Endothelial cell of umbilical vein (primary cell): ENCODE measurements around the gene GGPS1. TPM values are rescaled to one million over a fixed set of nuclear protein-coding genes. Genes with fewer than 3 reads are reported as not detected.

ENCODE experiments used
- BruUV-seq: library from RNA; stranded (reverse); fragments of 400-500 nt; replicated peaks from 2 replicates; lab custom pipeline; 2021; lab: Mats Ljungman, UMichigan
- CTCF ChIA-PET: fragments of 300-600, 350-600 bp; sonication (Branson Sonifier 250); formaldehyde crosslinking; loops from one replicate; lab custom pipeline; 2021; ENCODE audit warnings: antibody characterized with exemption, inconsistent platforms; lab: Charles Lee
- POLR2A ChIA-PET: fragments of 300-600, 350-600 bp; sonication (Branson Sonifier 250); formaldehyde crosslinking; loops from one replicate; lab custom pipeline; 2021; ENCODE audit warnings: antibody characterized with exemption, inconsistent platforms; lab: Charles Lee
- DNase-seq: peaks from one replicate; pipeline ENCODE4 v3.0.0-alpha.2; 2011; ENCODE audit warnings: low read depth, low spot score
- FAIRE-seq: peaks from 2 replicates; lab custom pipeline; 2011; peaks lifted over from hg19 to GRCh38; lab: Jason Lieb, UNC
- H2AFZ ChIP-seq: 2 replicates; pipeline ENCODE4 v1.6.0; 2012; ENCODE audit warnings: low read depth, low read length, control low read depth, inconsistent platforms
- H3K27ac ChIP-seq: 2 replicates; pipeline ENCODE4 v1.5.1; 2011; ENCODE audit warnings: low read depth, mild to moderate bottlenecking, control low read depth, low read length, moderate library complexity; ENCODE audit not compliant: insufficient read depth
- H3K27me3 ChIP-seq, 2 experiments: 2 replicates each; pipeline versions ENCODE4 v1.6.0 to v1.6.1; 2011; ENCODE audit warnings: low read length in 2 of 2, mixed read lengths in 1 of 2; ENCODE audit not compliant: control insufficient read depth in 2 of 2, insufficient read depth in 2 of 2
- H3K36me3 ChIP-seq, 2 experiments: 2 replicates in 1 of 2; 3 replicates in 1 of 2; pipeline ENCODE4 v1.5.1; 2011; ENCODE audit warnings: low read length in 2 of 2, mild to moderate bottlenecking in 1 of 2, moderate library complexity in 1 of 2; ENCODE audit not compliant: control insufficient read depth in 2 of 2, insufficient read depth in 2 of 2; ENCODE audit errors: extremely low read depth in 1 of 2
- H3K4me1 ChIP-seq: 3 replicates; pipeline ENCODE4 v1.5.1; 2011; ENCODE audit warnings: mild to moderate bottlenecking, low read length; ENCODE audit not compliant: control insufficient read depth, insufficient read depth; ENCODE audit errors: extremely low read depth
- H3K4me2 ChIP-seq: 2 replicates; pipeline ENCODE4 v1.6.1; 2011; ENCODE audit warnings: low read length, control low read depth, mixed read lengths; ENCODE audit not compliant: insufficient read depth
- H3K4me3 ChIP-seq, 3 experiments: fragments of 200-600 bp in 1 of 3; sonication (generic), shearing (Covaris generic) in 1 of 3; replicated peaks in 1 of 3; 2 replicates each; pipeline ENCODE4 v1.5.1; 2011 to 2016; ENCODE audit warnings: control low read depth in 3 of 3, low read length in 3 of 3, mild to moderate bottlenecking in 2 of 3, inconsistent platforms in 1 of 3, low read depth in 1 of 3, moderate library complexity in 1 of 3; ENCODE audit not compliant: insufficient read depth in 1 of 3
- H3K79me2 ChIP-seq: 2 replicates; pipeline ENCODE4 v1.6.0; 2012; ENCODE audit warnings: low read length, inconsistent platforms; ENCODE audit not compliant: control insufficient read depth, insufficient read depth
- H3K9ac ChIP-seq: replicated peaks from 2 replicates; pipeline ENCODE3; 2011; ENCODE audit warnings: low read length, control low read depth; ENCODE audit not compliant: insufficient read depth; ENCODE audit errors: extremely low read depth
- H3K9me1 ChIP-seq: replicated peaks from 3 replicates; pipeline ENCODE4 v1.6.0; 2011; ENCODE audit warnings: mild to moderate bottlenecking, low read length; ENCODE audit not compliant: control insufficient read depth, insufficient read depth; ENCODE audit errors: extremely low read depth
- H3K9me3 ChIP-seq: replicated peaks from 2 replicates; pipeline ENCODE4 v1.5.1; 2012; ENCODE audit warnings: low read length, inconsistent platforms; ENCODE audit not compliant: control insufficient read depth, insufficient read depth
- H4K20me1 ChIP-seq: replicated peaks from 2 replicates; pipeline ENCODE3; 2011; ENCODE audit warnings: mild to moderate bottlenecking, low read length; ENCODE audit not compliant: control insufficient read depth, insufficient read depth; ENCODE audit errors: extremely low read depth
- CTCF ChIP-seq, 2 donors: IDR thresholded peaks; 1 replicate in 1 of 2; 2 replicates in 1 of 2; pipeline ENCODE4 v1.5.1; 2011; ENCODE audit warnings: low read length in 2 of 2, mild to moderate bottlenecking in 2 of 2, moderate library complexity in 2 of 2, control low read depth in 1 of 2, inconsistent platforms in 1 of 2, low read depth in 1 of 2; ENCODE audit not compliant: insufficient read depth in 1 of 2; ENCODE audit errors: extremely low read depth in 1 of 2
- EZH2 ChIP-seq: IDR thresholded peaks from 2 replicates; pipeline ENCODE4 v1.6.1; 2012; ENCODE audit warnings: borderline replicate concordance, low read depth, mild to moderate bottlenecking, moderate library complexity, low read length, inconsistent platforms; ENCODE audit not compliant: severe bottlenecking
- FOS ChIP-seq: IDR thresholded peaks from 2 replicates; pipeline ENCODE4 v1.6.1; 2011; ENCODE audit warnings: mild to moderate bottlenecking, low read length, moderate library complexity, borderline replicate concordance; ENCODE audit not compliant: insufficient read depth
- JUN ChIP-seq: IDR thresholded peaks from 2 replicates; pipeline ENCODE4 v1.6.1; 2011; ENCODE audit warnings: borderline replicate concordance, low read depth; ENCODE audit not compliant: insufficient read length, insufficient read depth
- MAX ChIP-seq: IDR thresholded peaks from 2 replicates; pipeline ENCODE4 v1.6.1; 2011; ENCODE audit not compliant: insufficient read depth, insufficient read length
- POLR2A ChIP-seq: IDR thresholded peaks from 2 replicates; pipeline ENCODE4 v1.6.1; 2012; ENCODE audit warnings: low read depth, mild to moderate bottlenecking, control low read depth, low read length
- POLR2AphosphoS5 ChIP-seq: IDR thresholded peaks from 2 replicates; pipeline ENCODE4 v1.6.1; 2012; ENCODE audit warnings: low read depth, mild to moderate bottlenecking, control low read depth, low read length, moderate library complexity; ENCODE audit not compliant: insufficient read depth
- dilution Hi-C: fragments of 300-500 bp; cut with MboI; formaldehyde crosslinking; loops from one replicate; pipeline ENCODE4 v1.15.0; 2019; ENCODE audit warnings: low sequenced_read_pairs; ENCODE audit not compliant: extremely low pct_ligation_motif_present
- intact Hi-C: fragments of 100-400 bp; cut with micrococcal nuclease; formaldehyde crosslinking; loops from one replicate; pipeline ENCODE4 v1.10.0; 2022
- polyA plus RNA-seq, 4 experiments: library from polyadenylated mRNA; depleted of rRNA in 3 of 4; stranded (reverse) in 3 of 4; unstranded in 1 of 4; fragments of >200 nt; gene quantifications; 2 replicates each; pipeline versions ENCODE4 v1.2.1 to v1.2.3, GENCODE V29; 2011 to 2012; ENCODE audit warnings: missing spikeins in 1 of 4
- total RNA-seq: library from RNA; stranded (reverse); gene quantifications from 2 replicates; pipeline ENCODE4 v1.2.3, GENCODE V29; 2021

GGPS1 gene
- total and polyA plus RNA-seq, 2 donors (not counting 3 experiments of a cell fraction or from before 2014, with no cell fraction given) = 10.7 to 29.5 TPM

GRCh38 chr1:235325139-235325538, 3.2 kb upstream of the GGPS1 start:
- peak; percentile 9 for DNase-seq
- Histone ChIP-seq H3K9ac (peak overlapping the region; percentile 24), H3K9me1 (no peaks in the 10 kb centered on the region), H3K27ac (no peak overlapping the region), H3K4me2 (peak overlapping the region; percentile 97), H3K27me3 (no peaks in the 10 kb centered on the region), H3K4me1 (peaks cover 18% of the 10 kb centered on the region), H3K4me3 (peak overlapping the region in 1 of 3 experiments; percentile 82), H3K79me2 (peaks cover 85% of the 10 kb centered on the region), H2AFZ (no peak overlapping the region), H3K9me3 (no peaks in the 10 kb centered on the region), H3K36me3 (peaks cover 0 to 2% of the 10 kb centered on the region in 2 experiments), H4K20me1 (peaks cover 19% of the 10 kb centered on the region)
- no TSS peak for BruUV-seq
- TF ChIP-seq EZH2 (no peak), CTCF (IDR thresholded peaks at IDR 0.05; ENCODE audit: extremely low read depth in 1 of 2, insufficient read depth in 1 of 2, low read depth in 1 of 2, low read length in 2 of 2) (no peak), POLR2AphosphoS5 (no peak), POLR2A (no peak), FOS (no peak), JUN (no peak), MAX (no peak)
- FAIRE-seq = no peak
- POLR2A ChIA-PET = no interaction called here
- intact Hi-C loops = loop anchor here (5.0 to 10.0 kb wide), 3 partner anchors 128 to 680 kb away; partner anchors contain the start of gene RBM34
- dilution Hi-C loops = no loop called here
- CTCF ChIA-PET = interaction anchor here (1.1 to 1.9 kb wide), 5 partner anchors 8 to 459 kb away, joined by 3 to 7 read pairs (median 5); no protein-coding TSS in a partner anchor
